Measurements from ENCODE around the gene LRP6. TPM values are rescaled to one million over a fixed set of nuclear protein-coding genes. Genes with fewer than 3 reads are reported as not detected.

The LRP6 gene
- total RNA-seq, 1 experiment from 2014 or later: 15.5 TPM

GRCh38 chr12:12226187-12226586 lies 40.7 kb downstream of the LRP6 start:
- no TSS peak for BruUV-seq (replicated peaks)
- CTCF ChIA-PET: no interaction called here
- Histone ChIP-seq H3F3A (ENCODE audit: low read length, unreplicated experiment) (no peaks in the 10 kb centered on the region), H4K20me1 (ENCODE audit: low read length) (no peaks in the 10 kb centered on the region), H3K9me3 (ENCODE audit: low read length) (no peaks in the 10 kb centered on the region), H3K4me3 (ENCODE audit: low read length) (no peak overlapping the region), H3K27me3 (ENCODE audit: low read length) (no peaks in the 10 kb centered on the region), H3K4me1 (ENCODE audit: insufficient read depth, low read length) (0 out of 2 replicates have a peak, but pooled peaks cover 5% of the 10 kb centered on the region), H3K9me2 (replicated peaks; ENCODE audit: low read length) (no peaks in the 10 kb centered on the region), H3K9ac (ENCODE audit: low read length) (no peak overlapping the region), H3K27ac (ENCODE audit: low read length) (no peak overlapping the region), H3K79me2 (ENCODE audit: low read length) (peaks cover 75% of the 10 kb centered on the region), H3K4me2 (ENCODE audit: low read length) (no peak overlapping the region), H3K36me3 (ENCODE audit: low read depth, low read length) (no peaks in the 10 kb centered on the region), H2AFZ (ENCODE audit: low read length) (no peak overlapping the region)
- ATAC-seq (no peak), DNase-seq (no peak)
- POLR2A ChIA-PET (ENCODE audit: unreplicated experiment): no interaction called here
- TF ChIP-seq, protein P1, sequence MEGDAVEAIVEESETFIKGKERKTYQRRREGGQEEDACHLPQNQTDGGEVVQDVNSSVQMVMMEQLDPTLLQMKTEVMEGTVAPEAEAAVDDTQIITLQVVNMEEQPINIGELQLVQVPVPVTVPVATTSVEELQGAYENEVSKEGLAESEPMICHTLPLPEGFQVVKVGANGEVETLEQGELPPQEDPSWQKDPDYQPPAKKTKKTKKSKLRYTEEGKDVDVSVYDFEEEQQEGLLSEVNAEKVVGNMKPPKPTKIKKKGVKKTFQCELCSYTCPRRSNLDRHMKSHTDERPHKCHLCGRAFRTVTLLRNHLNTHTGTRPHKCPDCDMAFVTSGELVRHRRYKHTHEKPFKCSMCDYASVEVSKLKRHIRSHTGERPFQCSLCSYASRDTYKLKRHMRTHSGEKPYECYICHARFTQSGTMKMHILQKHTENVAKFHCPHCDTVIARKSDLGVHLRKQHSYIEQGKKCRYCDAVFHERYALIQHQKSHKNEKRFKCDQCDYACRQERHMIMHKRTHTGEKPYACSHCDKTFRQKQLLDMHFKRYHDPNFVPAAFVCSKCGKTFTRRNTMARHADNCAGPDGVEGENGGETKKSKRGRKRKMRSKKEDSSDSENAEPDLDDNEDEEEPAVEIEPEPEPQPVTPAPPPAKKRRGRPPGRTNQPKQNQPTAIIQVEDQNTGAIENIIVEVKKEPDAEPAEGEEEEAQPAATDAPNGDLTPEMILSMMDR (conservative IDR thresholded peaks at IDR 0.05; ENCODE audit: low read depth, low read length): no peak
- no peak for TF ChIP-seq EZH2phosphoT487 (IDR thresholded peaks at IDR 0.05; ENCODE audit: borderline replicate concordance, low read length)
- no peak for TF ChIP-seq EZH2 (IDR thresholded peaks at IDR 0.05; ENCODE audit: low read length, unreplicated experiment)
- intact Hi-C loops (cut with micrococcal nuclease): no loop called here

GRCh38 chr12:12224240-12224940 lies 42.5 kb downstream of the LRP6 start:
- TF ChIP-seq EZH2phosphoT487 (IDR thresholded peaks at IDR 0.05; ENCODE audit: borderline replicate concordance, low read length) (no peak), EZH2 (IDR thresholded peaks at IDR 0.05; ENCODE audit: low read length, unreplicated experiment) (no peak)
- TF ChIP-seq, protein P1 (conservative IDR thresholded peaks at IDR 0.05; ENCODE audit: low read depth, low read length): no peak
- Histone ChIP-seq H3K9me2 (replicated peaks; ENCODE audit: low read length) (no peaks in the 10 kb centered on the region), H3F3A (ENCODE audit: low read length, unreplicated experiment) (no peaks in the 10 kb centered on the region), H3K4me2 (ENCODE audit: low read length) (no peak overlapping the region), H3K27ac (ENCODE audit: low read length) (no peak overlapping the region), H3K9ac (ENCODE audit: low read length) (no peak overlapping the region), H3K4me3 (ENCODE audit: low read length) (no peak overlapping the region), H3K79me2 (ENCODE audit: low read length) (peaks cover 82% of the 10 kb centered on the region), H3K36me3 (ENCODE audit: low read depth, low read length) (no peaks in the 10 kb centered on the region), H3K9me3 (ENCODE audit: low read length) (no peaks in the 10 kb centered on the region), H2AFZ (ENCODE audit: low read length) (no peak overlapping the region), H3K4me1 (ENCODE audit: insufficient read depth, low read length) (0 out of 2 replicates have a peak, but pooled peaks cover 5% of the 10 kb centered on the region), H3K27me3 (ENCODE audit: low read length) (no peaks in the 10 kb centered on the region), H4K20me1 (ENCODE audit: low read length) (no peaks in the 10 kb centered on the region)
- intact Hi-C loops (cut with micrococcal nuclease): no loop called here
- ATAC-seq (no peak), DNase-seq (no peak)
- ChIA-PET POLR2A (ENCODE audit: unreplicated experiment) (no interaction called here), CTCF (no interaction called here)
- BruUV-seq (replicated peaks): no TSS peak

DNA sequence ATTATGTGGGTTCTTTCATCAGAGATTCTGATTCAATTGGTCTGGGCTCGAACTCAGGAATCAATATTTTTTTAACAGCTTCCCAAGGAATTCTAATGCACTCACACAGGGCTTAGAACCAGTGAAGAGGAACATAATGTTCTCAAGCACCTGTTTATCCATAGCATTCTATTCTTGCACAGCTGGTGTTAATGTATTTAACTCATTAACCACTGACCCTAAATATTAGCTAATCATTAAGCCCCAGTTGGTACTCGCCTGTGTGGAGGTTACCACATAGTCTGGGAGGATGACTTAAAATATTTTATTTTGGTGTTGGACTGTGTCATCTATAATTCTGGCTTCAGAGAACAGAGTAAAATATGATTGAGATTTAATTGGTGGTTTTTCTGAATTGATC lies 45.3 kb downstream of the LRP6 start:
- no peaks in the 10 kb centered on the region for H4K20me1 ChIP-seq (ENCODE audit: low read length)
- H3F3A ChIP-seq (ENCODE audit: low read length, unreplicated experiment): no peaks in the 10 kb centered on the region
- H3K4me1 ChIP-seq (ENCODE audit: insufficient read depth, low read length): peaks cover 5% of the 10 kb centered on the region; the same call in 1 of the 2 replicates
- no peaks in the 10 kb centered on the region for H3K9me3 ChIP-seq (ENCODE audit: low read length)
- DNase-seq: no peak
- no peak overlapping the region for H3K4me2 ChIP-seq (ENCODE audit: low read length)
- no peaks in the 10 kb centered on the region for H3K27me3 ChIP-seq (ENCODE audit: low read length)
- TF ChIP-seq, protein P1 (conservative IDR thresholded peaks at IDR 0.05; ENCODE audit: low read depth, low read length): no peak
- TF ChIP-seq EZH2 (IDR thresholded peaks at IDR 0.05; ENCODE audit: low read length, unreplicated experiment): no peak
- TF ChIP-seq EZH2phosphoT487 (IDR thresholded peaks at IDR 0.05; ENCODE audit: borderline replicate concordance, low read length): no peak
- H3K9me2 ChIP-seq (replicated peaks; ENCODE audit: low read length): no peaks in the 10 kb centered on the region
- H3K4me3 ChIP-seq (ENCODE audit: low read length): no peak overlapping the region
- no peak for ATAC-seq
- peaks cover 92% of the 10 kb centered on the region for H3K79me2 ChIP-seq (ENCODE audit: low read length)
- CTCF ChIA-PET: no interaction called here
- no peak overlapping the region for H2AFZ ChIP-seq (ENCODE audit: low read length)
- POLR2A ChIA-PET (ENCODE audit: unreplicated experiment): no interaction called here
- no peaks in the 10 kb centered on the region for H3K36me3 ChIP-seq (ENCODE audit: low read depth, low read length)
- H3K9ac ChIP-seq (ENCODE audit: low read length): no peak overlapping the region
- intact Hi-C loops (cut with micrococcal nuclease): no loop called here
- no TSS peak for BruUV-seq (replicated peaks)
- H3K27ac ChIP-seq (ENCODE audit: low read length): no peak overlapping the region

Data from PC-3 (cell line).